H1 (cell line): ENCODE results near the gene HPN. TPM values are rescaled to one million over a fixed set of nuclear protein-coding genes. Genes with fewer than 3 reads are reported as not detected.

ENCODE experiments used
- CTCF ChIA-PET: fragments of 300-600 bp; sonication (Branson Sonifier 250); formaldehyde crosslinking; loops from one replicate; lab custom pipeline; 2021; ENCODE audit not compliant: partially characterized antibody; lab: Charles Lee
- POLR2A ChIA-PET: fragments of 300-600 bp; sonication (Branson Sonifier 250); formaldehyde crosslinking; loops from one replicate; lab custom pipeline; 2021; ENCODE audit warnings: inconsistent platforms; ENCODE audit not compliant: partially characterized antibody; lab: Charles Lee
- DNase-seq, 2 experiments: peaks; one replicate each; pipeline versions ENCODE4 v3.0.0 to v3.0.0-alpha.2; 2010 to 2022; ENCODE audit warnings: low spot score in 2 of 2, low read depth in 1 of 2, mixed read lengths in 1 of 2
- FAIRE-seq: peaks from 2 replicates; lab custom pipeline; 2011; peaks lifted over from hg19 to GRCh38; lab: Jason Lieb, UNC
- H2AFZ ChIP-seq: 2 replicates; pipeline ENCODE4 v1.8.1; 2012; ENCODE audit warnings: low read length, inconsistent platforms
- H2AK5ac ChIP-seq: 2 replicates; pipeline ENCODE4 v1.6.1; 2013; ENCODE audit warnings: low read depth, low read length
- H2BK120ac ChIP-seq: replicated peaks from 2 replicates; pipeline ENCODE3; 2013; ENCODE audit warnings: low read depth, low read length, inconsistent platforms
- H2BK12ac ChIP-seq: 2 replicates; pipeline ENCODE4 v1.6.1; 2013; ENCODE audit warnings: low read depth, low read length
- H2BK15ac ChIP-seq: 2 replicates; pipeline ENCODE4 v1.6.1; 2013; ENCODE audit warnings: low read length
- H2BK20ac ChIP-seq: 2 replicates; pipeline ENCODE4 v1.6.1; 2013; ENCODE audit warnings: low read length
- H2BK5ac ChIP-seq: 2 replicates; pipeline ENCODE4 v1.6.1; 2013; ENCODE audit warnings: low read depth, low read length
- H3K14ac ChIP-seq: 2 replicates; pipeline ENCODE4 v1.6.1; 2013; ENCODE audit warnings: inconsistent platforms; ENCODE audit not compliant: insufficient read length
- H3K18ac ChIP-seq: 2 replicates; pipeline ENCODE4 v1.6.1; 2013; ENCODE audit warnings: low read length; ENCODE audit errors: extremely low read depth
- H3K23ac ChIP-seq: 2 replicates; pipeline ENCODE4 v1.6.1; 2013; ENCODE audit warnings: inconsistent platforms; ENCODE audit not compliant: insufficient read length
- H3K23me2 ChIP-seq: 2 replicates; pipeline ENCODE4 v1.6.1; 2013; ENCODE audit warnings: low read depth, low read length
- H3K27ac ChIP-seq: 2 replicates; pipeline ENCODE4 v1.6.1; 2011; ENCODE audit warnings: low read depth, low read length, inconsistent platforms
- H3K27me3 ChIP-seq, 4 experiments: replicated peaks in 1 of 4; 1 replicate in 1 of 4; 2 replicates in 3 of 4; pipeline versions ENCODE4 v1.6.1 to v1.8.1; 2011 to 2013; ENCODE audit warnings: low read length in 3 of 4, mild to moderate bottlenecking in 3 of 4, inconsistent platforms in 2 of 4, mixed read lengths in 2 of 4, moderate library complexity in 1 of 4; ENCODE audit not compliant: control insufficient read depth in 3 of 4, insufficient read depth in 3 of 4; ENCODE audit errors: extremely low read depth in 1 of 4
- H3K36me3 ChIP-seq, 4 experiments: 2 replicates each; pipeline versions ENCODE4 v1.6.1 to v1.8.1; 2011 to 2013; ENCODE audit warnings: mild to moderate bottlenecking in 4 of 4, low read length in 3 of 4, moderate library complexity in 2 of 4, control low read depth in 1 of 4, inconsistent platforms in 1 of 4; ENCODE audit not compliant: insufficient read depth in 4 of 4, control insufficient read depth in 2 of 4
- H3K4ac ChIP-seq: replicated peaks from 2 replicates; pipeline ENCODE3; 2013; ENCODE audit warnings: low read length, low read depth, mixed read lengths, inconsistent platforms; ENCODE audit not compliant: insufficient read length
- H3K4me1 ChIP-seq, 4 experiments: replicated peaks in 1 of 4; 1 replicate in 1 of 4; 2 replicates in 3 of 4; pipeline versions ENCODE4 v1.6.1 to v1.8.1; 2011 to 2013; ENCODE audit warnings: low read length in 3 of 4, inconsistent platforms in 2 of 4, mixed read lengths in 1 of 4; ENCODE audit not compliant: insufficient read depth in 4 of 4, control insufficient read depth in 3 of 4
- H3K4me2 ChIP-seq, 2 experiments: 2 replicates each; pipeline versions ENCODE4 v1.6.1 to v1.8.1; 2011 to 2013; ENCODE audit warnings: low read depth in 2 of 2, low read length in 2 of 2, control low read depth in 1 of 2, inconsistent platforms in 1 of 2, mild to moderate bottlenecking in 1 of 2; ENCODE audit not compliant: insufficient read depth in 1 of 2
- H3K4me3 ChIP-seq, 4 experiments: fragments of 200-600, 300-600 bp in 1 of 4; sonication (generic), shearing (Covaris generic), sonication (Bioruptor Twin) in 1 of 4; 2 replicates each; pipeline versions ENCODE4 v1.5.1 to v1.8.1; 2011 to 2016; ENCODE audit warnings: low read length in 4 of 4, low read depth in 3 of 4, control low read depth in 2 of 4, inconsistent platforms in 2 of 4, mild to moderate bottlenecking in 2 of 4, mixed read lengths in 1 of 4, moderate library complexity in 1 of 4; ENCODE audit not compliant: insufficient read depth in 2 of 4; ENCODE audit errors: extremely low read depth in 1 of 4
- H3K56ac ChIP-seq: replicated peaks from 2 replicates; pipeline ENCODE3; 2013; ENCODE audit warnings: low read depth, mild to moderate bottlenecking, mixed read lengths, low read length, inconsistent platforms; ENCODE audit not compliant: insufficient read length
- H3K79me1 ChIP-seq: 2 replicates; pipeline ENCODE4 v1.6.1; 2013; ENCODE audit warnings: low read depth, low read length, control low read depth
- H3K79me2 ChIP-seq, 2 experiments: 2 replicates each; pipeline versions ENCODE4 v1.6.1 to v1.8.1; 2012 to 2013; ENCODE audit warnings: low read length in 2 of 2, mild to moderate bottlenecking in 2 of 2, inconsistent platforms in 1 of 2; ENCODE audit not compliant: insufficient read depth in 2 of 2, control insufficient read depth in 1 of 2
- H3K9ac ChIP-seq, 4 experiments: replicated peaks in 1 of 4; 1 replicate in 1 of 4; 2 replicates in 3 of 4; pipeline versions ENCODE4 v1.6.1 to v1.8.1; 2011 to 2013; ENCODE audit warnings: low read depth in 3 of 4, low read length in 3 of 4, control low read depth in 2 of 4, mild to moderate bottlenecking in 2 of 4, moderate library complexity in 2 of 4, inconsistent platforms in 1 of 4; ENCODE audit errors: extremely low read depth in 1 of 4
- H3K9me3 ChIP-seq, 2 experiments: 2 replicates each; pipeline versions ENCODE4 v1.6.1 to v1.8.1; 2012 to 2013; ENCODE audit warnings: mild to moderate bottlenecking in 2 of 2, moderate library complexity in 2 of 2, control low read depth in 1 of 2, inconsistent platforms in 1 of 2, low read depth in 1 of 2, low read length in 1 of 2, mixed read lengths in 1 of 2; ENCODE audit not compliant: insufficient read depth in 2 of 2
- H4K20me1 ChIP-seq, 2 experiments: replicated peaks in 1 of 2; 2 replicates each; pipeline versions ENCODE3 to v1.8.1; 2011 to 2013; ENCODE audit warnings: inconsistent platforms in 2 of 2, low read length in 2 of 2, mild to moderate bottlenecking in 1 of 2; ENCODE audit not compliant: insufficient read depth in 2 of 2, control insufficient read depth in 1 of 2
- H4K5ac ChIP-seq: 2 replicates; pipeline ENCODE4 v1.6.1; 2013; ENCODE audit warnings: low read length, low read depth, mixed read lengths, inconsistent platforms; ENCODE audit not compliant: insufficient read length
- H4K8ac ChIP-seq: 2 replicates; pipeline ENCODE4 v1.8.0; 2013; ENCODE audit warnings: mild to moderate bottlenecking, moderate library complexity, low read length, inconsistent platforms; ENCODE audit not compliant: insufficient read depth; ENCODE audit errors: extremely low read depth
- H4K91ac ChIP-seq: replicated peaks from 2 replicates; pipeline ENCODE3; 2013; ENCODE audit warnings: low read length, mixed read lengths, inconsistent platforms; ENCODE audit not compliant: insufficient read length
- ATF2 ChIP-seq: IDR thresholded peaks from 2 replicates; pipeline ENCODE4 v1.6.1; 2012; ENCODE audit warnings: low read length, inconsistent platforms
- JUN ChIP-seq: IDR thresholded peaks from 2 replicates; pipeline ENCODE4 v1.6.1; 2011; ENCODE audit warnings: low read depth, mild to moderate bottlenecking, improper control_type of control experiment, low read length
- SAP30 ChIP-seq: fragments of 300-600 bp; sonication (generic); IDR thresholded peaks from 2 replicates; pipeline ENCODE4 v1.7.1; 2012; ENCODE audit warnings: low read length, moderate library complexity, mild to moderate bottlenecking, inconsistent platforms; ENCODE audit not compliant: insufficient read depth, insufficient replicate concordance
- SIX5 ChIP-seq: IDR thresholded peaks from 2 replicates; pipeline ENCODE4 v1.6.1; 2011; ENCODE audit warnings: mild to moderate bottlenecking, low read depth, low read length
- SP1 ChIP-seq: IDR thresholded peaks from 2 replicates; pipeline ENCODE4 v1.6.1; 2011; ENCODE audit warnings: low read depth, low read length
- SP4 ChIP-seq: IDR thresholded peaks from 2 replicates; pipeline ENCODE4 v1.6.1; 2012; ENCODE audit warnings: low read length, inconsistent platforms
- TAF1 ChIP-seq: IDR thresholded peaks from 2 replicates; pipeline ENCODE4 v1.6.1; 2011; ENCODE audit warnings: mild to moderate bottlenecking, low read depth, low read length
- YY1 ChIP-seq: IDR thresholded peaks from 2 replicates; pipeline ENCODE4 v1.6.1; 2011; ENCODE audit warnings: low read depth, mild to moderate bottlenecking, low read length
- WGBS, 2 experiments: shearing (Covaris generic) in 1 of 2; methylation state at CpG; one replicate each; pipeline versions ENCODE4 v1.1.6 to v1.1.7; 2013 to 2015; ENCODE audit warnings: low lambda C conversion rate in 2 of 2, mixed read lengths in 2 of 2, inconsistent platforms in 1 of 2, low coverage in 1 of 2, missing lambda C conversion rate in 1 of 2; ENCODE audit not compliant: insufficient replicate concordance in 2 of 2, insufficient coverage in 1 of 2, insufficient read length in 1 of 2; ENCODE audit errors: extremely low coverage in 1 of 2, missing lambda C conversion rate in 1 of 2; 5-methylcytosine and 5-hydroxymethylcytosine counted together
- polyA plus RNA-seq, 7 experiments: library from polyadenylated mRNA; depleted of rRNA in 3 of 7; stranded (reverse) in 5 of 7; unstranded in 2 of 7; fragments of >200 nt in 5 of 7; fragments of 200-250 nt in 2 of 7; gene quantifications; 1 replicate in 5 of 7; 2 replicates in 1 of 7; 4 replicates in 1 of 7; pipeline versions ENCODE4 v1.2.1 to v1.2.3, GENCODE V29; 2011 to 2013; ENCODE audit warnings: missing spikeins in 2 of 7, mixed read lengths in 2 of 7
- total RNA-seq: library from RNA; stranded (reverse); fragmentation: NEBNext Ultra II Directional; extraction: Animal tissue kit (Norgen Biotek cat#: 25700); gene quantifications from 2 replicates; pipeline ENCODE4 v1.2.1, GENCODE V29; 2021
- TF ChIP-seq, protein P1 (sequence below): IDR thresholded peaks from 2 replicates; pipeline ENCODE4 v1.6.1; 2011; ENCODE audit warnings: low read length, improper control_type of control experiment

HPN gene
- total and polyA plus RNA-seq, 2 of the 8 experiments (the other 6 are each of a cell fraction or from before 2014, with no cell fraction given) = 14.7 to 33.7 TPM

- H3K79me1 ChIP-seq = no peaks in the 10 kb centered on the region
- no peak overlapping the region; the same call in 1 of the 2 replicates for H4K8ac ChIP-seq
- no peak overlapping the region for H2AK5ac ChIP-seq
- no peak overlapping the region for H2BK120ac ChIP-seq
- peak overlapping the region; percentile 93; the same call in 1 of the 2 replicates for H2BK5ac ChIP-seq
- no peak overlapping the region for H3K9ac ChIP-seq
- ChIA-PET POLR2A (interaction anchor here (0.7 to 2.5 kb wide), 7 partner anchors 9 to 54 kb away, joined by 3 to 18 read pairs (median 4); no protein-coding TSS in a partner anchor), CTCF (interaction anchor here (0.7 to 6.4 kb wide), 20 partner anchors 8 to 263 kb away, joined by 3 to 105 read pairs (median 7); partner anchors contain the start of genes FXYD3 and LGI4)
- FAIRE-seq (no peak), DNase-seq (no peak)
- no peaks in the 10 kb centered on the region for H3K9me3 ChIP-seq
- no peak overlapping the region for H3K4ac ChIP-seq
- peaks cover 0 to 12% of the 10 kb centered on the region in 2 experiments; a peak in 1 of 4 replicates for H3K79me2 ChIP-seq
- TF ChIP-seq, protein P1, sequence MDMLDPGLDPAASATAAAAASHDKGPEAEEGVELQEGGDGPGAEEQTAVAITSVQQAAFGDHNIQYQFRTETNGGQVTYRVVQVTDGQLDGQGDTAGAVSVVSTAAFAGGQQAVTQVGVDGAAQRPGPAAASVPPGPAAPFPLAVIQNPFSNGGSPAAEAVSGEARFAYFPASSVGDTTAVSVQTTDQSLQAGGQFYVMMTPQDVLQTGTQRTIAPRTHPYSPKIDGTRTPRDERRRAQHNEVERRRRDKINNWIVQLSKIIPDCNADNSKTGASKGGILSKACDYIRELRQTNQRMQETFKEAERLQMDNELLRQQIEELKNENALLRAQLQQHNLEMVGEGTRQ = no peak
- TF ChIP-seq SP4 (no peak), YY1 (no peak), SAP30 (no peak), TAF1 (no peak), ATF2 (no peak), SIX5 (no peak), SP1 (no peak), JUN (no peak)
- no peak overlapping the region for H2AFZ ChIP-seq
- H3K56ac ChIP-seq = no peak overlapping the region
- no peaks in the 10 kb centered on the region for H3K27me3 ChIP-seq
- no peak overlapping the region for H2BK12ac ChIP-seq
- H3K23me2 ChIP-seq = peaks cover 7% of the 10 kb centered on the region; the same call in 1 of the 2 replicates
- H4K91ac ChIP-seq = no peak overlapping the region
- no peaks in the 10 kb centered on the region; a peak in 1 of 8 replicates for H3K36me3 ChIP-seq
- no peak overlapping the region; a peak in 1 of 4 replicates for H3K4me2 ChIP-seq
- peaks cover 2 to 5% of the 10 kb centered on the region in 2 experiments for H4K20me1 ChIP-seq
- H3K14ac ChIP-seq = no peak overlapping the region
- H3K4me1 ChIP-seq = peaks cover 5 to 39% (median 25%) of the 10 kb centered on the region in 4 experiments
- no peak overlapping the region for H2BK15ac ChIP-seq
- H3K18ac ChIP-seq = no peak overlapping the region
- 89% methylated on average over 14 of the region's 14 CpGs; no CpG with 5 or more reads in 1 of the 2 experiments for whole genome bisulfite sequencing, 2 experiments
- H3K23ac ChIP-seq = no peak overlapping the region
- no peak overlapping the region for H4K5ac ChIP-seq
- no peak overlapping the region for H3K27ac ChIP-seq
- no peak overlapping the region for H2BK20ac ChIP-seq
- no peak overlapping the region for H3K4me3 ChIP-seq
Observed at GRCh38 chr19:35042954-35043604, 1.6 kb downstream of the HPN start.
